ENCODE results near the gene ACSL6. TPM values are rescaled to one million over a fixed set of nuclear protein-coding genes. Genes with fewer than 3 reads are reported as not detected.

Gene ACSL6
- total RNA-seq, 3 donors from 2014 or later, result 25.0 to 38.0 (median 27.1) TPM

Other genes starting within 250 kb of the ACSL6 start
- gene FNIP1, start 214.6 kb downstream of the ACSL6 start, total RNA-seq, result 10 to 100 TPM; 12.4 to 13.8 (median 13.6) TPM
- gene MEIKIN, start 66.0 kb downstream of the ACSL6 start, total RNA-seq, result not detected
- 100 to 1,000 TPM in 2 of 3 donors, 10 to 100 TPM in 1; 94.6 to 152 (median 138) TPM for gene IL3, start 49.0 kb upstream of the ACSL6 start, total RNA-seq
- 100 to 1,000 TPM; 130 to 283 (median 277) TPM for gene CSF2, start 62.1 kb upstream of the ACSL6 start, total RNA-seq
- 1 to 10 TPM in 2 of 3 donors, under 1 TPM in 1; 0.86 to 3.5 (median 1.3) TPM for gene P4HA2, start 216.2 kb upstream of the ACSL6 start, total RNA-seq
- gene PDLIM4, start 246.0 kb upstream of the ACSL6 start, total RNA-seq, result under 1 TPM; 0.32 to 0.43 (median 0.35) TPM